HTR-8/SVneo (cell line): Measurements from ENCODE around the gene CFAP54.

ENCODE experiments used
- DNase-seq: peaks from one replicate; pipeline ENCODE4 v3.0.0; 2011; ENCODE audit warnings: low spot score, mixed read lengths; ENCODE audit not compliant: insufficient read length
- FAIRE-seq: peaks from 2 replicates; lab custom pipeline; 2011; peaks lifted over from hg19 to GRCh38; lab: Jason Lieb, UNC

Gene CFAP54

GRCh38 chr12:96807741-96808140, 318.4 kb downstream of the CFAP54 start:
- FAIRE-seq (no peak), DNase-seq (no peak)

GRCh38 chr12:96808587-96808986, 319.2 kb downstream of the CFAP54 start:
- FAIRE-seq (no peak), DNase-seq (no peak)

- no peak for DNase-seq
- FAIRE-seq = no peak
Observed at GRCh38 chr12:96809522-96809921, 320.1 kb downstream of the CFAP54 start.

GRCh38 chr12:96810057-96810456, 320.7 kb downstream of the CFAP54 start:
- no peak for DNase-seq
- FAIRE-seq = no peak

GRCh38 chr12:96810477-96810876, 321.1 kb downstream of the CFAP54 start:
- no peak for FAIRE-seq
- no peak for DNase-seq

- FAIRE-seq (peak; percentile 33), DNase-seq (peak; percentile 58)
Observed at GRCh38 chr12:96811083-96811482, 321.7 kb downstream of the CFAP54 start.

GRCh38 chr12:96812153-96812552, 322.8 kb downstream of the CFAP54 start:
- DNase-seq (no peak), FAIRE-seq (no peak)

- DNase-seq (no peak), FAIRE-seq (no peak)
Observed at GRCh38 chr12:96814200-96814599, 324.8 kb downstream of the CFAP54 start.

GRCh38 chr12:96821592-96821991, 332.2 kb downstream of the CFAP54 start:
- no peak for FAIRE-seq
- no peak for DNase-seq

- FAIRE-seq = no peak
- DNase-seq = no peak
Observed at GRCh38 chr12:96822641-96823040, 333.3 kb downstream of the CFAP54 start.

GRCh38 chr12:96824074-96824837, 334.9 kb downstream of the CFAP54 start:
- FAIRE-seq = no peak
- no peak for DNase-seq

- DNase-seq = no peak
- no peak for FAIRE-seq
Observed at GRCh38 chr12:96824838-96825236, 335.5 kb downstream of the CFAP54 start.

GRCh38 chr12:96828169-96828789, 338.9 kb downstream of the CFAP54 start:
- DNase-seq (no peak), FAIRE-seq (peak; percentile 80)

GRCh38 chr12:96829354-96829753, 340.0 kb downstream of the CFAP54 start:
- no peak for DNase-seq
- no peak for FAIRE-seq

GRCh38 chr12:96831346-96831745, 342.0 kb downstream of the CFAP54 start:
- FAIRE-seq (no peak), DNase-seq (no peak)

GRCh38 chr12:96846293-96846692, 356.9 kb downstream of the CFAP54 start:
- FAIRE-seq (no peak), DNase-seq (no peak)

- no peak for DNase-seq
- no peak for FAIRE-seq
Observed at GRCh38 chr12:96850676-96851075, 361.3 kb downstream of the CFAP54 start.

- FAIRE-seq (no peak), DNase-seq (no peak)
Observed at GRCh38 chr12:96858162-96858561, 368.8 kb downstream of the CFAP54 start.

GRCh38 chr12:96861656-96862055, 372.3 kb downstream of the CFAP54 start:
- DNase-seq (no peak), FAIRE-seq (no peak)

GRCh38 chr12:96862326-96862725, 372.9 kb downstream of the CFAP54 start:
- DNase-seq = no peak
- no peak for FAIRE-seq

- DNase-seq (no peak), FAIRE-seq (no peak)
Observed at GRCh38 chr12:96864335-96864734, 375.0 kb downstream of the CFAP54 start.
